Ramos (cell line): ENCODE measurements around the gene PLCD1.
"Not testable (repeated sequence)": the region's sequence is repeated elsewhere in the genome, so short reads cannot be mapped to it uniquely, and the experiment has no call there.

Experiments
- in situ Hi-C: fragments of 300-500 bp; cut with MboI; formaldehyde crosslinking; loops from one replicate; pipeline ENCODE4 v1.14.3; 2022; ENCODE audit warnings: low sequenced_read_pairs; ENCODE audit not compliant: unreplicated experiment

The PLCD1 gene

GRCh38 chr3:38029400-38030125, at the start of gene PLCD1:
TSS of gene PLCD1 (minus strand) at chr3:38029642. CDS start at chr3:38029539, 103 bp downstream.
- in situ Hi-C loops: no loop called here

- in situ Hi-C loops: not testable (repeated sequence)
Measured at GRCh38 chr3:38077073-38077472, 47.6 kb upstream of the PLCD1 start.

- in situ Hi-C loops: no loop called here
Measured at GRCh38 chr3:38070013-38070412, 40.6 kb upstream of the PLCD1 start.

- in situ Hi-C loops: no loop called here
Measured at GRCh38 chr3:38067508-38068233, 38.2 kb upstream of the PLCD1 start.

GRCh38 chr3:38064453-38064852, 35.0 kb upstream of the PLCD1 start:
- in situ Hi-C loops: not testable (repeated sequence)

- in situ Hi-C loops: no loop called here
Measured at GRCh38 chr3:38062809-38063208, 33.4 kb upstream of the PLCD1 start.

GRCh38 chr3:38059591-38059990, 30.1 kb upstream of the PLCD1 start:
- in situ Hi-C loops: no loop called here

- in situ Hi-C loops: no loop called here
Measured at GRCh38 chr3:38059148-38059547, 29.7 kb upstream of the PLCD1 start.

- in situ Hi-C loops: no loop called here
Measured at GRCh38 chr3:38054499-38055001, 25.1 kb upstream of the PLCD1 start.

- in situ Hi-C loops: not testable (repeated sequence)
Measured at GRCh38 chr3:38053813-38054498, 24.5 kb upstream of the PLCD1 start.

GRCh38 chr3:38053286-38053685, 23.8 kb upstream of the PLCD1 start:
- in situ Hi-C loops: not testable (repeated sequence)

GRCh38 chr3:38051131-38051530, 21.7 kb upstream of the PLCD1 start:
- in situ Hi-C loops: no loop called here

GRCh38 chr3:38049358-38050126, 20.1 kb upstream of the PLCD1 start:
- in situ Hi-C loops: no loop called here

GRCh38 chr3:38047896-38048295, 18.5 kb upstream of the PLCD1 start:
- in situ Hi-C loops: no loop called here

GRCh38 chr3:38046821-38047220, 17.4 kb upstream of the PLCD1 start:
- in situ Hi-C loops: no loop called here

GRCh38 chr3:38046027-38046426, 16.6 kb upstream of the PLCD1 start:
- in situ Hi-C loops: no loop called here

GRCh38 chr3:38043486-38043885, 14.0 kb upstream of the PLCD1 start:
- in situ Hi-C loops: no loop called here

- in situ Hi-C loops: no loop called here
Measured at GRCh38 chr3:38040401-38040800, 11.0 kb upstream of the PLCD1 start.

GRCh38 chr3:38039899-38040261, 10.4 kb upstream of the PLCD1 start:
- in situ Hi-C loops: no loop called here
